HG03097 (cell line): Measurements from ENCODE around the gene GTF3C1.

Source experiments
- ATAC-seq: cut with Tn5 transposase; IDR thresholded peaks from one replicate; pipeline ENCODE4 v1.9.1; 2021; ENCODE audit not compliant: unreplicated experiment, low FRiP score

The GTF3C1 gene

DNA sequence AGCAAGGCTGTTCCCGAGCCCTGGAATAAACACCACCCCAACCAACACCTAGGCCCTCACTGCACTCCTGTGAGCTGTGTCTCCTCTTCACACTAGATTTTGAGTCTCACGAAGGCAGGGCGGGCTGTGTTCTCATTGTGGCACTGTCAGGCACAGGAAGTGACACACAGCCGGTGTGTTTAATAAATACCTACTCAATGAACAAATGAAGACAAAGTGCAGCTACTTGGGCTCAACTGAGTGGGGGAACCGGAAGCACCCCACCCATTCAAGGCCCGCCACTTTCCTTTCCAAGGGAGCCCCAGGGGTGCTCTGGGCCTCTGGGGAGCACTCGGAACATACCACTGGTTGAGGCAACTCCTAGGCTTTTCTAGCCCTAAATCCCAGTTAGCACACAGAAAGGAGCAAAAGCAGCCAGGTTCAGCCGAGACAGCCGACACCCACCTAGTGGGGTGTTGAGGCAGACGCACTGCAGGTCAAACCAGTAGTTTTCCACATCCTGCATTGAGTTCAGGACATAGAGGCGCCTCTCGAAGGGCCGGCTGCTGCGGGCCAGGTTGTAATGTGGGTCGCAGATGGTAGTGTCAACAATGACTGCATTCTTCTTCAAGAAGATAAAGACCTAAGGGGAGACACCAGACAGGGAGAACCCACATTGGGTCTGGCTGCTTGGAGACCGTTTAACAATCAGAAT is 57.7 kb downstream of the GTF3C1 start:
- no peak for ATAC-seq

DNA sequence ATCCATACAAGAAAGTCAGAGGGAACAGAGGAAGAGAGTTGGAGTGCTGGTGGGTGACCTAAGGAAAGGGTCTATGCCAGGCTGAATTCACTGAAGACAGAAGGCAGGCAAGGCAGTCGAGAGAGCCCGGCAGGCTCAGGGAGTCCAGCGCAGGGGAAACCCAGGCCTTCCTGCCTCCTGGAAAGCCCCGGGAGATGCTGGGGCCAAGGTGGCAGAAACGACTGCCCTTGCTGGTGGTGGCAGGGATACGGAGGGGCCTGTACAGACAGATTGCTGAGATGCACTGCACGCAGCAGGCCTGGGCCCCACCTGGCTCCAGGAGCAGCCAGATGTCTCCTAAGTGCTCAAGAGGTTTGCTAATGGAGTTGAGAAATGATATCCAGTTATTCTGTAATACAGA is 59.8 kb downstream of the GTF3C1 start:
- no peak for ATAC-seq

DNA sequence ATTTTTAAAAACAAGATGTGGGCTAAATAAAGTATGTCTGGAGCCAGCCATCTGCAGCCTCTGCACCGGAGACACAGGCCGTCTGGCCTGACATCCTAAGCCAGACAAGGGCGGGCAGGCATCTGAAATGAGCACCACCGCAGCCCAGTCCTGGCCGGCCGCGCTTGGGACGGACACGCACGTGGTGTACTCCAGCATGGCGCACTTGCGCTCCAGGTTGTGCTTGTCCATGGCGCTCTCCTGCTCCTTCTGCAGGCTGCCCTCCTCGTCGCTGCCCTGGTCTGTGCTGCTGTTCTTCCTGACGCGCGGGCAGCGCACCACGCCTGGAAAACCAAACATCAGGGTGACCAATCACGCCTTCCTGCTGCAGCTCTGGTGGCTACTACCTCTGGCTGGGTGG is 60.3 kb downstream of the GTF3C1 start:
- no peak for ATAC-seq

DNA sequence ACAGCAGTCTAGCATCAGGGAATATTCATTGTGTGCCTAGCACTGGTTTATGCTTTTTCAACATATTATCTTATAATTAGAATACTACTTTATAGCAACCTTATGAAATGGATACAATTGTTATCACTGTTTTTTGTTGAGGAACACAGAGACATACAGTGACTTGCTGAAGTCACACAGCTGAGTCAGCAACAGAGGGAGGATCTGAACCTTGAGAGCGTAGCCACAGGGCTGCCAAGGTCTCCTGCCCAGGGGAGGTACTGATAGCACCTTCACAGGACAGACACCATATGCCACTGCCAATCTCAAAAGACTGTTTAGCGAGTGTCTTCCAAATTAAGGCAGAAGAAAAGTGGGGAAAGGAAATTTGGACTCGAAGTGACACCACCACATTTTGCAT is 63.0 kb downstream of the GTF3C1 start:
- ATAC-seq, result no peak

DNA sequence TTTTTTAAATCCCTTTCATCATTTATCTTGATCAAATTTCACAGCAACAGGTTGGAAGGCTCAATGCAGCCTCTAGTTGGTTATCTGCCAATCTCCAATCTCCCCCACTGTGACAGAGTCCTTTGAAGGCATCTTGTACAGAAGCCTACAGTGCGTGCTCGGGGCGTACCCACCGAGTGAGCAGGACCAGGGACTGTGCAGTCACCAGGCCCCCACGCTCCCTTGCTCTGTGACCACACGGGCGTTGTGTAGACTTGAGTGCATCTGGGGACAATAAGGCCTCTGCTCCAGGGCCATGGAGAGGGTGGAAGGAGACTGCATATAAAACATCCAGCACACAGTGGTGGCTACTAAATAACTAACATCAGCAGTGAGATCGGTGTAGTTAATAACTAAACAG is 63.4 kb downstream of the GTF3C1 start:
- ATAC-seq, result no peak

DNA sequence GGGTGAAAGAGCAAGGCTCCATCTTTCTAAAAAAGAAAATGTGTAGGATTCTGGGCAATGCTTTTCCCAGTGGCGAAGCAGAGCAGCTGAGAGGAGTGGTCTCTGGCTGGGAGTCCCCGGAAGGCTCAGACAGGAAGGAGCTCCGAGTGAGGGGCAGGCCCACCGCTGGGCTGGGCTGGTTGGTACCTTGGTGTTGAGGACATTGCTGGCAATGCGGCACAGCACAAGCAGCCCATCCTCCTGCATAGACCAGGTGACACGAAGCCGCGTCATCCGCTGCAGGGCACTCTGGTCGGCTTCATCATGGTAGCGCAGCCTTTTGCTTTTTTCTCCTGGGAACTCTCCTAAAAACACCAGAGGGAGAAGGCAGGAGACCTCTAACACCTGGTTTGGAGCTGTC is 63.9 kb downstream of the GTF3C1 start:
- no peak for ATAC-seq

DNA sequence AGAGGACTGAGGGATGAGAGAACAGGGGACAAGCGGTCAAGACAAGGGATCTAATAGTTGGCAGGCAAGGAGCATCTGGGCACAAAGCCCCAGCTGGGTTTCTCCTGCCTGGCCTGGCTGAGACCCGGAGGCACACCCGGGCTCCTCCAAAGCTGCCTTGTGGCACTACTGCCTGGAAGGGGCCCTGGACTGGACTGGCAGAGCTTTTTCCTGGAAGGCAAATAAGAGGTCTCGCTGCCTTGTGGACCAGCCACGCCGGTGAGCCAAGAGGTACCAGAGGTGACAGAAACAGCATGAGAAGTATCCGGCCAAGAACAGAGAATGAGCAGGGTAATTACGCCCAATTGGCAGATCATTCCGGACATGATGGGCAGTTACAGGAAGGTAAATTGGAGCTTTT is 64.6 kb downstream of the GTF3C1 start:
- ATAC-seq, result no peak

DNA sequence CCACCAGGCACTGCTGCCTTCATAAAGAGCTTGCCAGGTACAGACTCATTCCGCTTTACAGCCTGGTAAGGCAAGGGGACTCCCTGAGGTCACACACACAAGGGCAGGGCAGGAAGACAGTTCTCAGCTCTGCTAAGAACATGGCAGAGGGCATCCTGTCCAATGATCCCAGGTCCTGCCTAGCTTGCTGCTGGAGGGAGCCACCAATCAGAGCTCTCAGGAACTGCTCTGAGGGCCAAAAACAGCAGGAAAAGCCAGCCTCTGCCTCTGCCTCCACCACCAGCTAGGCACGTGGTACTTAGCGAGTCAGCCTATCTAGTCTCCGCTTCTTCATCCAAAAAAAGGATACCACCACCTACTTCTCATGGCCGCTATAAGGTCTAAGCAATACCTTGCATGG is 66.1 kb downstream of the GTF3C1 start:
- ATAC-seq, result no peak

DNA sequence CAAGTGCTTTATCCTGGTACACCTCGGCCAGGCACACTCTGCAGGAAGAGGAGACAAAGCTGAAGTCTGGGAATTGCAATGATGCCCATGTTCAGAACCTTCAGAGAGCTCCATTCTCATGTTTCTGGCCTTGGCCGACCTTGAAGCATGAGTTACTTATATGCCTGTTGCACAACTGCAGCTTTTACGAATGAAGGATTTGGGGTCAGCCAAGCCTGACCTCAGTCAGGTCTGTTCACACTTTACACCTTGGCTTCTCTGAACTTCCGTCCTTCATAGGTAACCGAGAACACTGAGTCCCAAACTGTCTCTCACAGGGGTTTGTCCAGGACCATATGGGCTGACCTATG is 66.7 kb downstream of the GTF3C1 start:
- no peak for ATAC-seq

DNA sequence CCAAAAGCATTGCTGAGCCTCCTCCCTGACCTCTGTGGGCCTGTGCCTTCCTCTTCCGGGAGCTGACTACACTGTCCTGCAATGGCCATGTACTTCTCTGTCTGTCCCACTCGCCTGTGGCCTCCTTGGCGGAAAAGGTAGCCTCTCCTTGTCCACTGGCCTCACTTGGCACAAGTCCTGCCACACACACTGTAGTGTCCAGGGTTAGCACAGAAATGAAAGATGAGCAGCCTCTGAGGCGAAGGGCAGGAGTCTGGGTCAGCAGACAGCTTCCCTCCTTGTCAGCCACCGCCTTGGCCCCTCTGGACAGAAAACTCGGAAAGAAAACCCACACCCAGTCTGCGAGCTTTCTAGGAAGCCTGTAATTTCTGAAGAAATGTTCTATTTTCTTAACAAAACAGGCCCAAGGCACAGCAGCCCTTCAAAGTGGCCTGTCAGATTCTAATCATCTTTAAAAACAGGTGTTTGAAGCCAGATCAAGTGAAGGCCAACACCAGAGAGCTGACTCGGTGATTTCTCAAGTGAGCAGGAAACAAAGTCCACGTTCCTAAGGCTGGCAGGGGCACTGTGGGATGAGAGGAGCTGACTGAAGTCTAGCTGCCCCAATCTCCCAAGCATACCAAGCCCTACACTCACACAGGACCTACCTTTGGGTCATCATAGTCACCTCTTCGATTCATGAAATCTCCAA is 67.2 kb downstream of the GTF3C1 start:
- ATAC-seq, result no peak

DNA sequence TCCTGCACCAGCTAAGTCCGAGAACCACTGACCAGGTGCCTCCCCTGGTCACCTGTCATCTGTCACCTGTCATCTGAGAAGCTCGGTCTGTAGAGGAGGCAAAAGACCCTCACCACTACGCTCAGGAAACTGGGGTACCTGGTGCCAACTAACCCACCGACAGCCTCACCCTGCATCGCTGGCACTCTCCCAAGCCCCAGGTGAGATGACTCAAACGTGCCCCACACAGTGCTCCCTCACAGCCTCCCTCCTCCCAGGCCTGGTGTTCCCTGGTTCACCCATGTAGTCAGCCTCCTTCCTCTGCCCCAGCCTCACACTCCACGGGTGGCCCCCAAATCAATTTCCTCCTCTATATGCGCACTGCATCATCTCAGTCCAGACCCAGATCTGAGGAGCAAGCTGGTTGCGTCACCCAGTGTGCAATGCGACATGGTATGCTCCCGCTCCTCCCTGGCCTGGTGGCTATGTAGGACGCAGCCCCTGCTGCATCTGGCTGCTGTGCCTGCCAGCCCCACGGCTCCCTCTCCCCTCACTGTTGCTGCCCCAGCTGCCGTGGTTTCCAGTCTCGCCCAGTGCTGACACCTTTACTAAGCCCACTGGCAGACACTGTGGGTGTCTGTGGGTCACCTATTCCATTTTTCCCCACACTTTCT is 68.3 kb downstream of the GTF3C1 start:
- no peak for ATAC-seq

DNA sequence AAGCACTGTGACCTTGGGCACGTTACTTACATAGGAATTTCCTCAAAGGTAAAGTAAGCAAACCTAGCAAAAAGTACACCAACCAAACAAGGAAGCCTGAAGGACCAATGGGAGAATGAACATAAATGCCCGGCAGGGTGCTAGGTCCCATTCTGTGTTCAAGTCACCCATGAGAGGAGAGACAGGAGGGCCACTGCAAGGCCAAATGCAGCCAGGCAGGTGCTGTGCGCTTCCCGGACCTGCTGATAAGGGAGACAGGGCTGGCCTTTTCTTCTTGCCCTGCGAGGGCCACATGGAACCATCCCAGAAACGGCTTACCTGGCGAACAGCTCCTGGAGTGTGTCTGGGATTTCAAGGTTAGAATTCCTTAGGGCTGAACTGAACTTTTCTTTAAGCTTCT is 69.0 kb downstream of the GTF3C1 start:
- no peak for ATAC-seq

DNA sequence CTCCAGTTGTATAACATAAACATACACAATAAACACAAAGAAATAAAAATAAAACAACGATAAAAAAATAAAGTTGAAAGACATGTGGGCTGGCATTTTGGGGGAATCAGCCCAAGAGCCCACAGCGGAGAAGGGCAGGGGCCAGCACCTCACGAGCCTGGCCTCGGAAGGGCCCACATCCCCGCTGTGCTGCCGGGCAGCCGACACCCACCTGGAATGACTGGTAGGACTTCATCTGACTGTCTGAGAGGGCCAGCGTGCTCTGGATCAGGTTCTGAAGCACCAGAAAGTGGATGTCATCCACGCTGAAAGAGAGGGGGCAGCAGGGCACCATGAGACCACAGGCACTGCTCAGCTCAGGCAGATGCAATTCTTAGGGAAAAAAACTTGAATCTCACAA is 73.5 kb downstream of the GTF3C1 start:
- no peak for ATAC-seq

DNA sequence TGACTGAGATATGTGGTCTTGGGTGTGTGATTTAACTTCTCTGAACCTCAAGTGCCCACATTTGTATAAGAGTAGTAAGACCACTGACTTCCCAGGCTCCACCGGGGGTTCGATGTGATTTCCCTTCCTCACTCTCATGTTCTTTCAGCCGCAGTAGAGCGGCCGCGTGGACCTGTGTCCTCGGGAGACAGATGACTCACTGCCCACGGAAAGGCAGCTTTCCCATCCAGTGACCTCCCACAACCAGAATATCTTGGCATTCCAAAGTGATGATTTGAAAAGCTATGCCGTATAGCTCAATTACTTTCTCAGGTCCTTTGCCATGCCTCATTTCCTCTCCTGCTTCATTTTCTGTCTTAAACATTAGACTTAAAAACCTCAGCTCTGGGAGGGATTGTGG is 74.2 kb downstream of the GTF3C1 start:
- no peak for ATAC-seq

DNA sequence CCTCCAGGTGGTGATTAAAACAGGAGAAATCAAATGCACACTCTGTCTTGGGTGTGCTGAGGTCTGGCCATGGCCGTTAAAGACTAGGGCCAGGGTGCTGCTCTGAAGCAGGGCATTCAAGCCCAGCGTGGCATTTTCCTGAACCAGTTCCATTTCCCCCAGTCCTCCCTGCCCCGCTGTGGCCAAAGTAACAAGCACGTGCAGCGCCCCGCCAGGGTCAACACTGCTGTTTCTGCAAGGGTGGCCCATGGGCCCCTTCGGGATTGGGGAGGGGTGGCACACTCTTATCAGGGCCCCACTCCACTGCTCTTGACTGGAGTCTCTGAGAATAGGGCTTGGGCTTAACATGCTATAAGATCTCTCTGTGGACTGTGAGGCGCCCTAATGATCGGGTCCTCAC is 74.8 kb downstream of the GTF3C1 start:
- ATAC-seq, result no peak

DNA sequence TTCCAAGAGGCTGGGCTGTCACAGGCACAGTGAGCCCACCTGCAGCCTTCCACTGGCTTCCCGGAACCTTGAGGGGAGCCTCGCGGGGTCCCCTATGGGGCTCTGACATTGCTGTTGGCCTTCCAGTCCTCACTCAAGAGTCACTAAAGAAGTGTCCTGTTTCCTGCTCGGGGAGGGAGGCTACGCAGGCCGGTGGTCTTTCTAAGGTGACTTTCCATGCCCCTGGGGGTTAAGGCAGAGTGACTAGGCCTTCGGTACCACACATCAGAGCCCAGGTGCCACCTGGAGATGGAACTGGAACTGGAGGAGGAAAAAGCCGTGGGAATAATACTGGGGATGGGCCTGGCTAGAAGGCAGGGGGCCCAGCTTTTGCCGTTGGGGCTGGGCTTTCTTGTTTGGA is 75.7 kb downstream of the GTF3C1 start:
- ATAC-seq, result no peak

DNA sequence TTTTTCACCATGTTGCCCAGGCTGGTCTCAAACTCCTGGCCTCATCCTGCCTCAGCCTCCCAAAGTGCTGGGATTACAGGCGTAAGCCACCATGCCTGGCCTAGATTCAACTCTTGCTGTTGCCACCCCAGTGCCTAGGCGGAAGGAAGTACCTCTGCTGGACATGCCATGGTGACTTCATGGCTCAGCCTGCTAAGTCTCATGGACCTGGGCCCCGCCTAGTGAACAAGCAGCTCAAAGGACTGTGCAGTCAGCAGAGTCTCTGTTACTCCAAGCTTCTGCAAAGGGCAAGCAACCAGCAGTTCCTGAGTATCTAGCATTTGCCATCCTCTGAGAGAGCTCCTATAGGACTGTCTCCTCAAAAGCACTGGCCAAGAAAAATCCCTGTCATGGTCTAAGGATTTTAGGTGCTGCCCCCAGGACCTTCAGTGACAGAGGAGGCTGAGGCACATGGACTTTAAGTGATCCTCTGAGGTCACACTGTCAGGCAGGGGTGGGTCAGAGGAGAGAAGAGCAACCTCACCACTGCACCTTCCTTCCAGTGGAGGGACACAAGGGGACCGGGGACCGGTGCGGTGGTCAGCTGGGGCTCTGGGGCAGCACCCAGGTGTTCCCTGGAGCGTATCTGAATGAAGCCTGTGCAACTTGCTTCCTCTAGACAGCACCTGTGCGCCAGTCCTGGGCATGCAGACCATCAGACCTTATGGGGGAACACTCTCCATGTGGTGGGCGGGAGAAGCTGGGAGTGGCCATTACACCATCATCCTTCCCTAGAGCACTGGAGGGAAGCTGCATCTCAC is 76.4 kb downstream of the GTF3C1 start:
- ATAC-seq, result no peak

DNA sequence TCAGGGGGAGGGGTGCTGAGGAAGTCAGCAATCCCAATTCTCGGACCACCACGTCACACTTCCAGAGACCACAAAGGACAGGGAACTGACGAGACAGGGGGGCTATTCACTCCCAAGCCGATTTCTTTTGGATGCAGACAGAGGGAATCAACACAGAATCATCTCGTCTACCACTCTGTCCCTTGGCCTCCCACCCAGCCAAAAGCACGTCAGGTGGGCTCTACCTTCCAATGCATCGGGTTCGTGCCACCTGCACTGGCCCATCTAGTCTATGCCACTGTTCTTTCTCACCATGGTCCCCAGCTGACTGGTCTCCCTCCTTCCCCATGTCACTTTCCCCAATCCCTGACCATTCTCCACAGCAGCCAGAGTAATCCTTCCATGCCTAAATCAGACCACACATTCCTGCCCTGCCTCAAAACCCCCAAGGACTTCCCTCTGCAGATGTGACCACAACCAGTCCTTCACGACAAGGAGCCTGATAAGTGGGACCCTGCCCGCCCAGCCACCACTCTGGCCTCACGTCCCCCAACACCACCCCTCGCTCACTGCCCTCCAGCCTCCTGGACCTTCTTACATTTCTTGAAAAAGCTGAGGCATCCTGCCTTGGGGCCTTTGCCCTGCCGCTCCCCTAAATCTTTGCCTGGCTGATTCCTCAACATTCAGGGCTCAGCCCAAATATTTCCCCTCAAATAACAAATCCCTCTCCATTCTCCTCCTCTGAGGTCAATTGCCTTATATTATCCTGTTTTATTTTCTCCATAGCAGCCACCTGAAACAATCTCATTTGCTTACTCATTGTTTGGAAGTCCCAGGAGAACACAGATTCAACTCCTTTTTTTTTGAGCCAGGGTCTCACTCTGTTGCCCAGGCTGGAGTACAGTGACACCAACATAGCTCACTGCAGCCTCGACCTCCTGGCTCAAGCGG is 77.4 kb downstream of the GTF3C1 start:
- ATAC-seq, result no peak

DNA sequence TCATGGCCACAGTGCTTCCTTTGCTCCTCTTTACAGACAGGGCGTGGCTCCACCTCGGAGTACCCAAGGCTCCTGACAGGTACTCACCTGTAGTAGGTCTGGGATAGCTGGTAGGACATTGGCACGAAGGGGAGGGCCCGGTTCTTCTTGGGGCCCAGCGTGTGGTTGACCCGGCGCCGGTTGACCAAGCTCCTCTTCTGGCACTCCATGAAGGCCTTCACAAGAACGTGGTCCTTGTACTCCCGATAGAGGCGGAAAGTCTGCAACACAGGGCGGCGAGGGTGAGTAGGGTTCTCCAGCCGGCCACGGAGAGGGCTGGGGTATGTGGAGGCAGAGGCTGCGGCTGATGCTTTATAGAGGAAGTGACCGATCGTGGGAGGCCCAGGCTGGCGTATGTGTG is 78.1 kb downstream of the GTF3C1 start:
- ATAC-seq, result no peak
